GM21717 (cell line): ENCODE data around the gene PLSCR1.
"Not testable (repeated sequence)": the region's sequence is repeated elsewhere in the genome, so short reads cannot be mapped to it uniquely, and the experiment has no call there.

ENCODE experiments used
- ATAC-seq: cut with Tn5 transposase; IDR thresholded peaks from one replicate; pipeline ENCODE4 v1.9.1; 2021; ENCODE audit warnings: mild to moderate bottlenecking, moderate library complexity; ENCODE audit not compliant: unreplicated experiment

The PLSCR1 gene

GRCh38 chr3:146519810-146520209 is 24.6 kb downstream of the PLSCR1 start:
- no peak for ATAC-seq

- ATAC-seq = no peak
These were observed 26.5 kb downstream of the PLSCR1 start for GRCh38 chr3:146517684-146518435.

- no peak for ATAC-seq
These were observed 30.9 kb downstream of the PLSCR1 start for GRCh38 chr3:146513386-146514051.

GRCh38 chr3:146511402-146512134 is 32.8 kb downstream of the PLSCR1 start:
- no peak for ATAC-seq

- no peak for ATAC-seq
These were observed 36.9 kb downstream of the PLSCR1 start for GRCh38 chr3:146507331-146508120.

GRCh38 chr3:146505516-146505915 is 38.9 kb downstream of the PLSCR1 start:
- ATAC-seq = no peak

- no peak for ATAC-seq
These were observed 39.8 kb downstream of the PLSCR1 start for GRCh38 chr3:146504498-146505197.

- peak; percentile 98 for ATAC-seq
These were observed 40.8 kb downstream of the PLSCR1 start for GRCh38 chr3:146503461-146504202.

- ATAC-seq = no peak
These were observed 41.4 kb downstream of the PLSCR1 start for GRCh38 chr3:146502887-146503460.

GRCh38 chr3:146501752-146502151 is 42.7 kb downstream of the PLSCR1 start:
- no peak for ATAC-seq

GRCh38 chr3:146499701-146500100 is 44.7 kb downstream of the PLSCR1 start:
- ATAC-seq = no peak

GRCh38 chr3:146498002-146498736 is 46.2 kb downstream of the PLSCR1 start:
- no peak for ATAC-seq

- not testable (repeated sequence) for ATAC-seq
These were observed 47.1 kb downstream of the PLSCR1 start for GRCh38 chr3:146497145-146497843.

GRCh38 chr3:146496726-146497125 is 47.7 kb downstream of the PLSCR1 start:
- ATAC-seq = no peak

- ATAC-seq = no peak
These were observed 48.2 kb downstream of the PLSCR1 start for GRCh38 chr3:146496251-146496650.

- no peak for ATAC-seq
These were observed 50.6 kb downstream of the PLSCR1 start for GRCh38 chr3:146493761-146494160.

GRCh38 chr3:146493221-146493620 is 51.2 kb downstream of the PLSCR1 start:
- no peak for ATAC-seq

GRCh38 chr3:146491303-146491702 is 53.1 kb downstream of the PLSCR1 start:
- no peak for ATAC-seq
